ENCODE results near the gene ANXA8.

The ANXA8 gene

GRCh38 chr10:47447209-47447608, 36.7 kb downstream of the ANXA8 start:
- DNase-seq = no peak

GRCh38 chr10:47445720-47446119, 38.2 kb downstream of the ANXA8 start:
- DNase-seq = no peak

GRCh38 chr10:47444047-47444446, 39.9 kb downstream of the ANXA8 start:
- DNase-seq = no peak

GRCh38 chr10:47443145-47443544, 40.8 kb downstream of the ANXA8 start:
- DNase-seq = no peak

- DNase-seq = no peak
These were observed 41.6 kb downstream of the ANXA8 start for GRCh38 chr10:47442351-47442750.

- DNase-seq = no peak
These were observed 42.0 kb downstream of the ANXA8 start for GRCh38 chr10:47441938-47442337.

GRCh38 chr10:47440207-47440606, 43.7 kb downstream of the ANXA8 start:
- no peak for DNase-seq

GRCh38 chr10:47438857-47439474, 44.9 kb downstream of the ANXA8 start:
- no peak for DNase-seq

GRCh38 chr10:47435081-47435480, 48.8 kb downstream of the ANXA8 start:
- DNase-seq = no peak

GRCh38 chr10:47425813-47426419, 58.0 kb downstream of the ANXA8 start:
- DNase-seq = no peak

- no peak for DNase-seq
These were observed 59.7 kb downstream of the ANXA8 start for GRCh38 chr10:47424231-47424630.

- no peak for DNase-seq
These were observed 60.4 kb downstream of the ANXA8 start for GRCh38 chr10:47423476-47423875.

- DNase-seq = no peak
These were observed 62.6 kb downstream of the ANXA8 start for GRCh38 chr10:47421057-47421952.

GRCh38 chr10:47420305-47421056, 63.4 kb downstream of the ANXA8 start:
- no peak for DNase-seq

- DNase-seq = no peak
These were observed 64.5 kb downstream of the ANXA8 start for GRCh38 chr10:47419421-47419820.

- DNase-seq = no peak
These were observed 64.9 kb downstream of the ANXA8 start for GRCh38 chr10:47418966-47419365.

- no peak for DNase-seq
These were observed 65.6 kb downstream of the ANXA8 start for GRCh38 chr10:47418321-47418720.
